Neural progenitor cell (in vitro differentiated cells): ENCODE measurements around the gene MKNK1. TPM values are rescaled to one million over a fixed set of nuclear protein-coding genes. Genes with fewer than 3 reads are reported as not detected.
A peak's percentile ranks its signal among the peaks of the same experiment; 100 is the strongest.

Experiments used
- DNase-seq: peaks from one replicate; pipeline ENCODE4 v3.0.0-alpha.2; 2016; ENCODE audit warnings: low spot score
- H2AFZ ChIP-seq: fragments of 200-600 bp; sonication (generic); replicated peaks from 2 replicates; pipeline ENCODE4 v1.6.1; 2016; ENCODE audit warnings: antibody characterized with exemption
- H3F3A ChIP-seq: fragments of 200-600 bp; sonication (generic); 2 replicates; pipeline ENCODE4 v1.6.1; 2016; ENCODE audit warnings: antibody characterized with exemption, low read depth
- H3K27ac ChIP-seq: fragments of 200-600 bp; sonication (generic); 2 replicates; pipeline ENCODE4 v1.5.1; 2016; ENCODE audit warnings: mild to moderate bottlenecking
- H3K27me3 ChIP-seq: fragments of 200-600 bp; sonication (generic); 2 replicates; pipeline ENCODE4 v1.6.1; 2016; ENCODE audit warnings: mild to moderate bottlenecking, moderate library complexity
- H3K36me3 ChIP-seq: fragments of 200-600 bp; sonication (generic); 2 replicates; pipeline ENCODE4 v1.5.1; 2016
- H3K4me1 ChIP-seq: fragments of 200-600 bp; sonication (generic); 2 replicates; pipeline ENCODE4 v1.6.1; 2016; ENCODE audit warnings: mixed run types
- H3K4me2 ChIP-seq: fragments of 200-600 bp; sonication (generic); 2 replicates; pipeline ENCODE4 v1.6.1; 2016
- H3K4me3 ChIP-seq: fragments of 200-600 bp; sonication (generic); 2 replicates; pipeline ENCODE4 v1.5.1; 2016
- H3K79me2 ChIP-seq: fragments of 200-600 bp; sonication (generic); 2 replicates; pipeline ENCODE4 v1.6.1; 2016; ENCODE audit warnings: low read depth
- H3K9ac ChIP-seq: fragments of 200-600 bp; sonication (generic); 2 replicates; pipeline ENCODE4 v1.6.1; 2016
- H3K9me3 ChIP-seq: fragments of 200-600 bp; sonication (generic); 2 replicates; pipeline ENCODE4 v1.5.1; 2016; ENCODE audit warnings: low read depth
- H4K20me1 ChIP-seq: fragments of 200-600 bp; sonication (generic); 2 replicates; pipeline ENCODE4 v1.6.1; 2016; ENCODE audit warnings: low read depth
- H3K27ac Mint-ChIP-seq: 3 replicates; pipeline ENCODE4 v1.8.0; 2021; ENCODE audit warnings: mixed read lengths
- H3K27me3 Mint-ChIP-seq: 2 replicates; pipeline ENCODE4 v1.8.0; 2022; ENCODE audit warnings: low read depth, mild to moderate bottlenecking, inconsistent platforms, moderate library complexity, mixed read lengths; ENCODE audit not compliant: insufficient read depth
- H3K36me3 Mint-ChIP-seq: 3 replicates; pipeline ENCODE4 v1.8.0; 2021; ENCODE audit warnings: mixed read lengths
- H3K4me1 Mint-ChIP-seq: 3 replicates; pipeline ENCODE4 v1.8.0; 2021; ENCODE audit warnings: mixed read lengths
- H3K4me3 Mint-ChIP-seq: 3 replicates; pipeline ENCODE4 v1.8.0; 2021; ENCODE audit warnings: mild to moderate bottlenecking, moderate library complexity, mixed read lengths
- H3K9me3 Mint-ChIP-seq: 3 replicates; pipeline ENCODE4 v1.8.0; 2020; ENCODE audit warnings: mixed read lengths
- CTCF ChIP-seq: fragments of 200-600 bp; sonication (generic); IDR thresholded peaks from 2 replicates; pipeline ENCODE4 v1.5.1; 2017; ENCODE audit warnings: antibody characterized with exemption, mild to moderate bottlenecking
- EZH2 ChIP-seq: fragments of 200-600 bp; sonication (generic); IDR thresholded peaks from 2 replicates; pipeline ENCODE4 v1.6.1; 2017; ENCODE audit warnings: antibody characterized with exemption, mild to moderate bottlenecking, moderate library complexity
- EZH2phosphoT487 ChIP-seq: fragments of 200-600 bp; sonication (generic); IDR thresholded peaks from 2 replicates; pipeline ENCODE4 v1.6.1; 2017; ENCODE audit warnings: antibody characterized with exemption
- total RNA-seq: library from RNA; depleted of rRNA; stranded (reverse); fragments of >200 nt; gene quantifications from 2 replicates; pipeline ENCODE4 v1.2.3, GENCODE V29; 2015; ENCODE audit warnings: low replicate concordance

MKNK1 gene
- total RNA-seq, 1 donor from 2014 or later, result 10.5 TPM

- H3F3A ChIP-seq, result no peaks in the 10 kb centered on the region
- H3K27me3 ChIP-seq, result peaks cover 96% of the 10 kb centered on the region
- Mint-ChIP-seq H3K4me3 (peak overlapping the region; percentile 59), H3K4me1 (peaks cover 5% of the 10 kb centered on the region), H3K27ac (no peak overlapping the region), H3K9me3 (peaks cover 4% of the 10 kb centered on the region), H3K36me3 (peaks cover 2% of the 10 kb centered on the region), H3K27me3 (peaks cover 53% of the 10 kb centered on the region)
- no peaks in the 10 kb centered on the region for H3K9me3 ChIP-seq
- H3K9ac ChIP-seq, result no peak overlapping the region
- peak overlapping the region; percentile 81 for H3K4me2 ChIP-seq
- no peaks in the 10 kb centered on the region for H3K79me2 ChIP-seq
- no peaks in the 10 kb centered on the region for H4K20me1 ChIP-seq
- no peak for TF ChIP-seq CTCF
- TF ChIP-seq EZH2, result no peak
- TF ChIP-seq EZH2phosphoT487, result no peak
- H3K36me3 ChIP-seq, result no peaks in the 10 kb centered on the region
- H2AFZ ChIP-seq, result peak overlapping the region; percentile 40
- H3K4me1 ChIP-seq, result peaks cover 3% of the 10 kb centered on the region
- no peak for DNase-seq
- no peak overlapping the region for H3K27ac ChIP-seq
- H3K4me3 ChIP-seq, result peak overlapping the region; percentile 42
Measured at GRCh38 chr1:46543382-46543760, 60.7 kb downstream of the MKNK1 start.

- Histone ChIP-seq H3K9me3 (no peaks in the 10 kb centered on the region), H3K4me2 (no peak overlapping the region), H3F3A (no peaks in the 10 kb centered on the region), H3K9ac (no peak overlapping the region), H3K27me3 (peaks cover 100% of the 10 kb centered on the region), H2AFZ (no peak overlapping the region), H3K79me2 (no peaks in the 10 kb centered on the region), H3K4me3 (no peak overlapping the region), H3K27ac (no peak overlapping the region), H3K4me1 (peaks cover 7% of the 10 kb centered on the region), H3K36me3 (no peaks in the 10 kb centered on the region), H4K20me1 (no peaks in the 10 kb centered on the region)
- TF ChIP-seq CTCF, result no peak
- TF ChIP-seq EZH2phosphoT487, result no peak
- TF ChIP-seq EZH2, result no peak
- Mint-ChIP-seq H3K27ac (no peak overlapping the region), H3K9me3 (peaks cover 20% of the 10 kb centered on the region), H3K36me3 (peaks cover 2% of the 10 kb centered on the region), H3K27me3 (peaks cover 57% of the 10 kb centered on the region), H3K4me3 (no peak overlapping the region), H3K4me1 (peaks cover 2% of the 10 kb centered on the region)
- no peak for DNase-seq
Measured at GRCh38 chr1:46539972-46540371, 64.1 kb downstream of the MKNK1 start.

DNA sequence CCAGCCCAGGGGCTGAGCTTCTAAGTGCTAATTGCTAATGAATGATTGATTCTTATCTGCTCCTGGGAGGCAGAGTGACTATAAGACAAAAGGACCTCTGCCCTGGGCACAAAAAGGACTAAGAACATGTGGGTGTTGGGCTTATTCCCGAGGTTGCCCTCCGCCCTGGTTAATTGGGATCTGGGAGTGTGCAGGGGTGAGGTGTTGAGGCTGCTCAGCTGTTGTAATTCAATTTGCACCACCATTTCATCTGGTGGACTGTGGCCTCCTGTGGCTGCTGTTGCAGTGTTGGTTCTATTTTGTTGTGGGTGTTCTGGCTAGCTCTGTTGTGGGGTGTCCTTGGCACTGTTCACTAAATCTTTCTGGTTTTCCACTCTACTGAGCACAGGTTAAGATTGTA, 65.9 kb downstream of the MKNK1 start:
- Mint-ChIP-seq H3K4me1 (no peaks in the 10 kb centered on the region), H3K9me3 (peaks cover 24% of the 10 kb centered on the region), H3K27ac (no peak overlapping the region), H3K27me3 (peaks cover 56% of the 10 kb centered on the region), H3K4me3 (peak overlapping the region; percentile 13), H3K36me3 (peaks cover 2% of the 10 kb centered on the region)
- H3F3A ChIP-seq, result no peaks in the 10 kb centered on the region
- H2AFZ ChIP-seq, result no peak overlapping the region
- peaks cover 4% of the 10 kb centered on the region for H3K4me1 ChIP-seq
- H3K27ac ChIP-seq, result no peak overlapping the region
- H3K27me3 ChIP-seq, result peaks cover 100% of the 10 kb centered on the region
- H4K20me1 ChIP-seq, result no peaks in the 10 kb centered on the region
- no peaks in the 10 kb centered on the region for H3K36me3 ChIP-seq
- no peak for DNase-seq
- no peaks in the 10 kb centered on the region for H3K9me3 ChIP-seq
- H3K4me3 ChIP-seq, result no peak overlapping the region
- no peak overlapping the region for H3K4me2 ChIP-seq
- TF ChIP-seq CTCF (no peak), EZH2 (no peak), EZH2phosphoT487 (no peak)
- H3K79me2 ChIP-seq, result no peaks in the 10 kb centered on the region
- no peak overlapping the region for H3K9ac ChIP-seq
